GM10248 (cell line): Measurements from ENCODE around the gene DYRK3.

Experiments
- CTCF ChIA-PET: fragments of 300-600 bp; sonication (Branson Sonifier 250); formaldehyde crosslinking; extraction: SDS; loops from one replicate; lab custom pipeline; 2021; ENCODE audit warnings: antibody characterized with exemption; lab: Yijun Ruan, JAX
- POLR2A ChIA-PET: fragments of 350-650 bp; sonication (Branson Sonifier 250); formaldehyde crosslinking; extraction: SDS; loops from one replicate; lab custom pipeline; 2020; ENCODE audit warnings: antibody characterized with exemption; lab: Yijun Ruan, JAX
- DNase-seq: peaks from one replicate; pipeline ENCODE4 v3.0.0; 2012; ENCODE audit errors: extremely low spot score
- CTCF ChIP-seq: IDR thresholded peaks from 2 replicates; pipeline ENCODE4 v1.5.1; 2012; ENCODE audit warnings: mild to moderate bottlenecking, low read depth; ENCODE audit errors: extremely low read depth, missing control alignments, control extremely low read depth

The DYRK3 gene

GRCh38 chr1:206596319-206596666 is 39.0 kb upstream of the DYRK3 start:
- CTCF ChIA-PET, result interaction anchor here (1.1 to 1.5 kb wide), 3 partner anchors 13 to 107 kb away, joined by 3 to 4 read pairs (median 3); partner anchors contain the start of gene EIF2D
- DNase-seq, result no peak
- POLR2A ChIA-PET, result no interaction called here
- TF ChIP-seq CTCF, result no peak

DNA sequence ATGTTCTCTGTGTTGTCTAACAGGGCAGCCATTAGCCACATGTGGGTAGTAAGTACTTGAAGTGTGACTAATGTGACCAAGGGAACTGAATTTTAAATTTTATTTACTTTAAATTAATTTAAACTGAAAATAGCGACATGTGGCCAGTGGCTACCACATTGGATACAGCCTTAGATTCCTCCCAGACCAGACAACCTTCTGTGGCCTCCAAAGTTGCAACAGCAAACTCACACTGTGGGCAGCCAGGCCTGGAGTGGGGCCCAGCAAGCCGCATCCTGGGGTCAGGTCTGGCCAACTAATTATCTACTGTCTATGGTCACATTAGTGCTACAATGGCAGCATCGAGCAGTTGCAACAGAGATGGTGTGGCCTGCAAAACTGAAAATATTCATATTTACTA is 34.8 kb upstream of the DYRK3 start:
- ChIA-PET POLR2A (interaction anchor here (0.7 kb wide), 1 partner anchor 8 kb away, joined by 3 read pairs; no protein-coding TSS in a partner anchor), CTCF (interaction anchor here (0.8 to 3.0 kb wide), 8 partner anchors 9 to 111 kb away, joined by 3 to 16 read pairs (median 6); partner anchors contain the start of gene EIF2D)
- no peak for DNase-seq
- no peak for TF ChIP-seq CTCF

- POLR2A ChIA-PET, result interaction anchor here (0.5 kb wide), 1 partner anchor 48 kb away, joined by 4 read pairs; no protein-coding TSS in a partner anchor
- CTCF ChIA-PET, result interaction anchor here (1.1 to 1.9 kb wide), 3 partner anchors 30 to 377 kb away, joined by 3 to 5 read pairs (median 3); partner anchors contain the start of gene DYRK3
- no peak for DNase-seq
- TF ChIP-seq CTCF, result no peak
Measured at GRCh38 chr1:206604861-206605260, 30.5 kb upstream of the DYRK3 start.

DNA sequence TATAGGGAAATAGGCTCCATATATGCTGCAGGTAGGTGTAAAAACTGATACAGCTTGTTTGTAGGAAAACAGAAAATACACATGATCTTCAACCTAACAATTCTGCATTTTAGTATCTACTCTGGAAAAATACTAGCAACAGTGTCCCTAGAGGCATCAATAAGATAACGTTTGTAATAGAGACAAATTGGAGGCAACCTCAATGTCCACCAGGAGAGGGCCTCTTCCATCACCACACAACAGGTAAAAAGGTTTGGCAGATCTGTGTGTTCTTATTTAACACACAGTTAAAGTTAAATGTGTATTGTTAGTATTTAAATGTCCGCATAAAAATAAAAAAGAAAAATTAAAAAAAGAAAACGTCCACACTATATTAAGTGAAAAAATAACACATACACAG is 28.5 kb upstream of the DYRK3 start:
- TF ChIP-seq CTCF, result peak; percentile 27
- DNase-seq, result no peak
- POLR2A ChIA-PET, result no interaction called here
- CTCF ChIA-PET, result interaction anchor here (0.9 to 7.9 kb wide), 16 partner anchors 14 to 375 kb away, joined by 3 to 46 read pairs (median 4); no protein-coding TSS in a partner anchor

- ChIA-PET CTCF (interaction anchor here (0.8 to 8.5 kb wide), 26 partner anchors 9 to 373 kb away, joined by 3 to 139 read pairs (median 4); partner anchors contain the start of gene DYRK3), POLR2A (no interaction called here)
- DNase-seq, result peak; percentile 47
- peak; percentile 82 for TF ChIP-seq CTCF
Measured at GRCh38 chr1:206608108-206608698, 27.1 kb upstream of the DYRK3 start.

GRCh38 chr1:206609229-206609991 is 25.9 kb upstream of the DYRK3 start:
- DNase-seq, result peak; percentile 51
- ChIA-PET POLR2A (interaction anchor here (0.9 kb wide), 1 partner anchor 91 kb away, joined by 4 read pairs; no protein-coding TSS in a partner anchor), CTCF (interaction anchor here (0.7 to 8.5 kb wide), 31 partner anchors 10 to 323 kb away, joined by 3 to 139 read pairs (median 4); partner anchors contain the start of gene DYRK3)
- no peak for TF ChIP-seq CTCF
